Mononuclear cell (primary cell): ENCODE data around the gene P3H4. TPM values are rescaled to one million over a fixed set of nuclear protein-coding genes. Genes with fewer than 3 reads are reported as not detected.
A peak's percentile ranks its signal among the peaks of the same experiment; 100 is the strongest.

Experiments used
- H3K27me3 ChIP-seq: 2 replicates; pipeline ENCODE4 v1.6.0; 2011; ENCODE audit warnings: low read length, control low read depth; ENCODE audit not compliant: insufficient read depth
- H3K4me1 ChIP-seq: 2 replicates; pipeline ENCODE4 v1.5.1; 2011; ENCODE audit warnings: mild to moderate bottlenecking, low read length, control low read depth; ENCODE audit not compliant: insufficient read depth
- H3K4me3 ChIP-seq: 2 replicates; pipeline ENCODE4 v1.5.1; 2011; ENCODE audit warnings: mild to moderate bottlenecking, low read length, moderate library complexity
- H3K9me3 ChIP-seq: 2 replicates; pipeline ENCODE4 v1.5.1; 2011; ENCODE audit warnings: low read depth, mild to moderate bottlenecking, control low read depth, low read length
- total RNA-seq: library from RNA; depleted of rRNA; stranded (reverse); fragments of >200 nt; gene quantifications from one replicate; pipeline ENCODE4 v1.2.3, GENCODE V29; 2012

The P3H4 gene
- total RNA-seq, 1 donor: 0.94 TPM

DNA sequence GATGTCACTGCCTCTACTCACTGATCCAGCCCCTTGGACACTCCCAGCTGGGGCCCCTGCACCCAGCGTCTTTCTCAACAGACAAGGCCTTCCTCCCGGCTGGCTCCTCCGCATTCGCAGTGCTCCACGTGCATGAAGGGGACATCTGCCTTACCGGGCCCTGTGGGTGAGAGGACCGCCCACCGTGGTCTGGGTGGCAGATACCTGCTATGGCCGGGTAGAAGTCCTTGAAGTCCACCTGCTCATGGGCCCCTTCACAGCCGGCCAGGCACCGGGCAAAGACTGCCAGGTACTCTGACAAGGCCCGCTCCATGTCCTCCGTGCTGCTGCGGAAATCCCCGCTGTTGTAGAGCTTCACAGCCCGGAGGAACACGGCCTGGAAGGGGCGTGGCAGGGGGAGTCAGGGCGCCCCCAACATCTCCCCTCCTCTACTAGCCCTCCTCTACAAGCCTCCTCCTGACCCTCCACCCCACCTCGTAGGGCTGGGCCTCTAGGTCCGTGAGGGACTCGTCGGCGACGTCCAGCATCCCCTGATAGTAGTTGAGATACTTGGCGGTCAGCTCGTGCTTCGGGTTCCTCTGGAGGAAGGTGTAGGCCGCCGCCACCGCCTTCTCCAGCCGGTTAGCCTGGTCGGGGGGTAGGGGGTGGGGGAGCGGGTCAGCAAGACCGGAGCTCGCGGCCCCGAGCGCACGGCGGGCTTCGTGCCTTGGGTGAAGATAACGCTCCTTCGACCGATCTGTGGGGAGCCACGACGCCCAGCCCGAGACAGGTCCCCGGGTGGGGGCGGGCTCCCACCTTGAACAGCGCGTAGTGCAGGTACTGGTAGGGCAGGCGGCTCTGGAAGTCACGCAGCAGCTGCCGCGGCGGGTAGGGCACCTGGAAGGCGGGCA is 845 bp downstream of the P3H4 start:
- peaks cover 6% of the 10 kb centered on the region for H3K27me3 ChIP-seq
- H3K4me3 ChIP-seq: peak overlapping the region; percentile 53
- H3K4me1 ChIP-seq: peaks cover 22% of the 10 kb centered on the region
- H3K9me3 ChIP-seq: no peaks in the 10 kb centered on the region

GRCh38 chr17:41806685-41807445 is 4.9 kb downstream of the P3H4 start:
- Histone ChIP-seq H3K27me3 (no peaks in the 10 kb centered on the region), H3K9me3 (no peaks in the 10 kb centered on the region), H3K4me3 (no peak overlapping the region), H3K4me1 (peaks cover 17% of the 10 kb centered on the region)

- no peaks in the 10 kb centered on the region for H3K9me3 ChIP-seq
- H3K4me3 ChIP-seq: no peak overlapping the region
- no peaks in the 10 kb centered on the region for H3K27me3 ChIP-seq
- H3K4me1 ChIP-seq: peaks cover 4% of the 10 kb centered on the region
These were observed 8.4 kb downstream of the P3H4 start for GRCh38 chr17:41803049-41804020.

DNA sequence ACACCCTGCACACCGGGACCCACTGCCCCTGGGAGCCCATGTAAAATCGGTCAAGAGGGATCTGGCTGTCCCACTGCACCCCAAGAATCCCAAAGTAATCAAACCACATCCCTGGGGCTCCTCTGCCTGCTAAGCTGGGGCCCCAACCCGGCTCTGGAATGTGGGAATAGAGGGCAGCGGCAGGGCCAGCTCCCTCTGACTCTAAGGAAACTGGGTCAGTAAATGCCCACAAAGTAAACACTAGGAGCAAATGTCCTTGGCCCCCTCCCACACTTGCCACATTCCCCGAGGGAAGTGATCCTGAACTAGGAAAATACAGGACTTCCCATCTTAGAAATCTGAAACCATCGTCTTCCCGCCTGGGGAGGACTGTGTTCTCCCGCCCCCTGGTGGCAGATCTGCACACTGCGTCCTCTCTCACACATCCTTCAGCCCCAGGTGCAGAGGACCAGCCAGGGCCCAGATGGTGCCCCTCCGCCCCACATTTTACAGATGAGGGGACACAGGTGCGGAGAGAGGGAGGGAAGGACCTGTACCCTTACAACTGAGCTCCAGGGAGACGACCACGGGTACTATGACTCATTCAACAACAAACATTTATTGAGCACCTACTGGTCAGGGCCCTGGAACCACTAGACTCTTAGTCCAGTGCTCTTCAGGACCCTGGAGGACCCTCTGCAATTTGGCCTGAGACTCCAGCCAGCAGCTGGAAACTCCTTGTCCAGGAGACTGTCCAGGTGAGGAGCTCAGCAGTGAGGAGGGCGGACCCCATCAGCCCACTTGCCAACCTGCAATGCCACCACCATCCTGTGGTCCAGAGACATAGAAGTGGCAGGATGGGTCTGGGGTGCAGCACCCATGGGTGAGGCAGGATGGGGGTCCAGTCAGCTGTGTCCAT is 10.1 kb downstream of the P3H4 start:
- H3K4me3 ChIP-seq: no peak overlapping the region
- peaks cover 4% of the 10 kb centered on the region for H3K4me1 ChIP-seq
- H3K9me3 ChIP-seq: no peaks in the 10 kb centered on the region
- H3K27me3 ChIP-seq: no peaks in the 10 kb centered on the region

- H3K9me3 ChIP-seq: no peaks in the 10 kb centered on the region
- H3K27me3 ChIP-seq: no peaks in the 10 kb centered on the region
- no peak overlapping the region for H3K4me3 ChIP-seq
- H3K4me1 ChIP-seq: peaks cover 4% of the 10 kb centered on the region
These were observed 11.0 kb downstream of the P3H4 start for GRCh38 chr17:41800601-41801373.

GRCh38 chr17:41799366-41799765 is 12.4 kb downstream of the P3H4 start:
- H3K4me1 ChIP-seq: peaks cover 4% of the 10 kb centered on the region
- H3K27me3 ChIP-seq: no peaks in the 10 kb centered on the region
- no peaks in the 10 kb centered on the region for H3K9me3 ChIP-seq
- no peak overlapping the region for H3K4me3 ChIP-seq

DNA sequence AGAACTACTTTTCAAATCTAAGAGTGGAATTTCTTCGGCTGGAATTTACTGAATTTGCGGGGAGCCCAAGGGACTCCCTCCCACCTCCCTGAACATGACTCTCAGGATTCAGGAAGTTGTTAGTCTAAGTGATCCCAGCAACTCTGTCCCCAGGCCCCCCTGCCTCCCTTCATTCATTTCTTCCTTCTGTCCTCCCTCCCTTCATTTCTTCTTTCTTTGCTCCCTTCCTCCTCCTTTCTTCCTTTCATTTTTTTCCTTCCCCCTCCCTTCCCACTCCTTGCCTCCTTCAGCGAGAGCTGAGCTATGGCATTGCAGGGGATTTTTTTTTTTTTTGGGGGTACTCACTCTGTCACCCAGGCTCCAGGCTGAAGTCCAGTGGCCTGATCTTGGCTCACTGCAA is 14.4 kb downstream of the P3H4 start:
- Histone ChIP-seq H3K27me3 (no peaks in the 10 kb centered on the region), H3K4me3 (no peak overlapping the region), H3K9me3 (no peaks in the 10 kb centered on the region), H3K4me1 (no peaks in the 10 kb centered on the region)

DNA sequence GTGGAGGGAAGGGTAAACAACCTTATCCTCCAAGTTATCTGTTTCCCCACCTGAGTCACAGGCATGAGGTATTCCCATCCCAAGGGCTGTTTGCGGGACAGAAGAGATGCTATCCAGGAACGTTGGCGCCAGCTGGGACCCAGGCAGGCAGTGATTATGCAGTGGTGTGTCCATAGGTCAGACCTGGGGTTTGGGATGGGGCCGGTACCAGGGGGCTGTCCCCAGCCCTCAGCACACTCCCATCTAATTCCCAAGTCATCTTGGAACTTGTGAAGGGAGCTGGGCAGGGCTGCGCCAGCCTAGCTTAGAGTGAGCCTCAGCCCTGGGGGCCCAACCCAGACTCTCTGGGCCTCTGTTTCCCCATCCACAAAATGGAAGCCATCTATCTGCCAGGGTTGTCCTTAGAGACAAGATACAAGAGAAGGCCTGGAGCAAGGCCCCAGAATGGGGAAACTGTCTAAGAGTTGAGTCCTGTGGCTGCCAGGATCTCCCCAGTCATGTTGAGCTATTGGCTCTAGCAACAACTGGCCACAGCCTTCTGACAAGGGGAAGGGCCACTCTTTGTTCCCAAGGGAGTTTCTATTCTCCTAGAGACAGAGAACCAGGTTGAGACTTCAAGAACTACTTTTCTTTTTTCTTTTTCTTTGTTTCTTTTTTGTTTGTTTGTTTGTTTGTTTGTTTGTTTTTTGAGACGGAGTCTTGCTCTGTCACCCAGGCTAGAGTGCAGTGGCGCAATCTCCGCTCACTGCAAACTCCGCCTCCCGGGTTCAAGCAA is 15.4 kb downstream of the P3H4 start:
- no peaks in the 10 kb centered on the region for H3K4me1 ChIP-seq
- no peak overlapping the region for H3K4me3 ChIP-seq
- no peaks in the 10 kb centered on the region for H3K9me3 ChIP-seq
- no peaks in the 10 kb centered on the region for H3K27me3 ChIP-seq

GRCh38 chr17:41794540-41794975 is 17.2 kb downstream of the P3H4 start:
- no peaks in the 10 kb centered on the region for H3K27me3 ChIP-seq
- no peaks in the 10 kb centered on the region for H3K4me1 ChIP-seq
- no peak overlapping the region for H3K4me3 ChIP-seq
- H3K9me3 ChIP-seq: no peaks in the 10 kb centered on the region

DNA sequence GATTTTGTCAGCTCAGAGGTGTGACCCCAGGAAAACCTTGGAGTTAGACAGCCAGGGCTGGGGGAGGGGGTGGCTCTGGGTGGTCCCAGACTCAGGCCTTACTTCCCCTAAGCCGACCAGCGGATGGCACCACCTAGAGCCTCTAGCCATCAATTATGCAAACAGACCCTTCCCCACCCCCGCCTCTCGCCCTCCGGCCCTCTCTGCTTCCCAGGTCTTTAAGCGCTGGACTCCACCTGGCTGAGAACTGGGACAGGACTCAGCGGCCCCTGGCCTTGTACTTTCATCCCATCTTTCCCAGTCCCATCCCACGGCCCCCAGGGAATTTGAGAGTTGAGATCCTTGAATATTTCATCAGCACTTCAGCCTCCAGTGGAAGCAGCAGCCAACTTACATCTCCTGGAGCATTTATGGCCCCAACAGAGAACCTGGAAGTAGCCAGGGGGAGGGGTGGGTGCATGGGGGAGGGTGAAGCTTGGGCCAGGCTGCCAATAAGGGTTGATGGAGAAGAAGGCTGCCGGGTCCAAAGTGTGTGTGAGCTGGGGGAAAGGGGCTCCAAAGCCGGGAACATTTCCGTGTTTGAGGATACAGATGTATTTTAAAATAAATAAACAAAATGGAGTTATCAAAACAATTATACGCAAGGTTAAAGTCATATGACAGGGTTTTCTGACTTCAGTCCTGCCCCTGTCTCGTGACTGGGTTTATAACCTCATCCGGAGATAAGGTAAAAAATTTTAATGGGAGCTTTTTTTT is 17.8 kb downstream of the P3H4 start:
- H3K9me3 ChIP-seq: no peaks in the 10 kb centered on the region
- no peaks in the 10 kb centered on the region for H3K27me3 ChIP-seq
- no peaks in the 10 kb centered on the region for H3K4me1 ChIP-seq
- H3K4me3 ChIP-seq: no peak overlapping the region

- Histone ChIP-seq H3K27me3 (no peaks in the 10 kb centered on the region), H3K4me3 (no peak overlapping the region), H3K9me3 (no peaks in the 10 kb centered on the region), H3K4me1 (peaks cover 5% of the 10 kb centered on the region)
These were observed 18.6 kb downstream of the P3H4 start for GRCh38 chr17:41792845-41793783.
